Measurements from ENCODE around the gene SDC4.

DNA sequence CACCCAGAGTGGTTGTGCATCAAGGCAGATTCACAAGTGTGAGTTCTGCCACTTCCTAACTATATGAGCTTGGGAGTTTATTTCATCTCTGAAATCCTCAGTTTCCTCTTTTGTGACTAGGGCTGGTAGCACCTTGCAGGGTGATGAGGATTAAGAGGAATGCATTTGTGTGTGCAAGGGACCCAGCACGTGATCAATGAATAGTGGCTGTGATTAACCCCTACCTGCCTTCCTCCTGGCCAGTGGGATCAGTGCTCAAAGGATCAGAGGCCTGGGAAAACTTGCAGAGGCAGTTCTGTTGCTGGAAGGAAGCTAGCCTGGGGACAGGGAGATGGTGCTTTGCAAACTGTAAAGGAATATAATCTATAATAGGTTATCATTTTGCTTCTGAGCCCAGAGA is 7.3 kb downstream of the SDC4 start:
- TF ChIP-seq EZH2 (IDR thresholded peaks at IDR 0.05; ENCODE audit: insufficient read depth, poor library complexity, severe bottlenecking): no peak
- TF ChIP-seq EZH2phosphoT487 (IDR thresholded peaks at IDR 0.05; ENCODE audit: insufficient read depth, low read depth): no peak
